ENCODE data around the gene ADCY7.

GRCh38 chr16:50275428-50276325, 9.3 kb downstream of the ADCY7 start:
- TF ChIP-seq CTCF (IDR thresholded peaks at IDR 0.05) (no peak), POLR2A (IDR thresholded peaks at IDR 0.05) (no peak)
